ENCODE measurements around the gene TTLL5.
"Not testable (repeated sequence)": the region's sequence is repeated elsewhere in the genome, so short reads cannot be mapped to it uniquely, and the experiment has no call there.

TTLL5 gene

GRCh38 chr14:75649337-75649736 is 11.7 kb upstream of the TTLL5 start:
- DNase-seq, result no peak

GRCh38 chr14:75649773-75650172 is 11.3 kb upstream of the TTLL5 start:
- no peak for DNase-seq

GRCh38 chr14:75650253-75651058 is 10.6 kb upstream of the TTLL5 start:
- DNase-seq, result no peak

GRCh38 chr14:75653563-75653962 is 7.5 kb upstream of the TTLL5 start:
- no peak for DNase-seq

DNA sequence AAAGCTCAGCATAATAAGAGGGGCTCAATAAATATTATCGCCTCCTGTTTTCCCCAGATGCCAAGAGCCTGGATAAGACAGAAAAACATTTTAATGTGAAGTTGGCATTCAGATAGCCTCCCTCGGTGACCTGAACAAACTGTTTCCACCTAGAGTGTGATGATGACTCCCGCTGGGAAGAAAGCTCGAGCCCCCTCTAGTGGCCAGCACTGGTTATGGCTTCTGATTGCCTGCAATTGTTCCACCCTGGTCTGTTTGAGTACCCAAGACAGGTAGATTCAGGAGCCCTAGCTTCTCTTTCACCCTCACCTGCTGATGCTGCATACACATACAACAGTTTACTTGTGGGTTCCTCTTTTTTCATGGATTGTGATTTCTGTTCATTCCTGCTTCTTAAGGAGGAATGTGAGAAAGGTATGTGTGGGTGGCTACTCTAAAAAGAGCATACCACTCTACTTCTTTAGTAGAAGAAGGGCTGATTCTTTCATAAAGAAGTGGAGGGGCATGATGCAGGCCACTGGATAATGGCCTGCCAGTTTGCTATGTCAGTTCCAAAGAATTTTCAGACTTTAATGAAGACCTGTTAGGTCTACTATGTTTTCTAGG is 6.8 kb upstream of the TTLL5 start:
- peak; percentile 81 for DNase-seq

DNA sequence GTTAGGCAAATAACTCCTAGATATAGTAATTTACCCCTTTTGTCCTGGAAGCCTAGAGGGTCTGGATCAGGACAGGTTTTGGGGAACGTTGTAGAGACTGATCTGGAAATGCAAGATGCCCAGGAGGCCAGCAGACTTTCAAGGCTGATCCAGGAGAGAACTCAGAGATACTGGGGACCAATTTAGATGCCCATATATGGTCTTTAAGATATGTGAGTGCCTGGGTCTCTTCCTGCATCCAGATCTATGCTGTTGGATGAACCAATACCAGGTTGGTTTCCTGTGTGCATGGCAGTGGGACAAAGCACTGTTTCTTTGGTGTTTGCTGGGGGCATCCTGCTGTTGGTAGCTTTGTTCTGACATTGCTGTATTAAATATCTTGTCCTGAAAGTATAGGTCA is 5.8 kb upstream of the TTLL5 start:
- DNase-seq, result no peak

GRCh38 chr14:75657331-75657730 is 3.7 kb upstream of the TTLL5 start:
- no peak for DNase-seq

- no peak for DNase-seq
Observed at GRCh38 chr14:75658957-75659356, 2.1 kb upstream of the TTLL5 start.

GRCh38 chr14:75660238-75660629 is 812 bp upstream of the TTLL5 start:
- DNase-seq, result no peak

GRCh38 chr14:75661499-75661814 is 411 bp downstream of the TTLL5 start:
- no peak for DNase-seq

DNA sequence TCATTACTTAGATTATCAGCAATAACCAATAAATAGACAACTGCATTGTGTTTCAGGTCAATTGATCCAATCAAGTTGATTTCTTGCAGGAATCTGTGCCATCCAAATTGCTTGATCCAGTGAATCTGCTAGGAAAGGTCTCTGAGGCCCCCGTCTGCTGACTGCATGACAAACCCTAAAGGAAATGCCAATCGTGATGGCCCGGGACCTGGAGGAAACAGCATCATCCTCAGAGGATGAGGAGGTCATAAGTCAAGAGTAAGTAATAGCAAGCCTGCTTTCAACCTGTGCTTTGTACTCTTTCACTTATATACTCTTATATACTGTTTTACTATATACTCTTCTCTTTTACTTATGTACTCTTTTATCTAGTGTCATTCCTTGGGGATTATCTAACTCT is 1.9 kb downstream of the TTLL5 start:
- no peak for DNase-seq

- no peak for DNase-seq
Observed at GRCh38 chr14:75667099-75667765, 6.2 kb downstream of the TTLL5 start.

- DNase-seq, result no peak
Observed at GRCh38 chr14:75672605-75673192, 11.7 kb downstream of the TTLL5 start.

DNA sequence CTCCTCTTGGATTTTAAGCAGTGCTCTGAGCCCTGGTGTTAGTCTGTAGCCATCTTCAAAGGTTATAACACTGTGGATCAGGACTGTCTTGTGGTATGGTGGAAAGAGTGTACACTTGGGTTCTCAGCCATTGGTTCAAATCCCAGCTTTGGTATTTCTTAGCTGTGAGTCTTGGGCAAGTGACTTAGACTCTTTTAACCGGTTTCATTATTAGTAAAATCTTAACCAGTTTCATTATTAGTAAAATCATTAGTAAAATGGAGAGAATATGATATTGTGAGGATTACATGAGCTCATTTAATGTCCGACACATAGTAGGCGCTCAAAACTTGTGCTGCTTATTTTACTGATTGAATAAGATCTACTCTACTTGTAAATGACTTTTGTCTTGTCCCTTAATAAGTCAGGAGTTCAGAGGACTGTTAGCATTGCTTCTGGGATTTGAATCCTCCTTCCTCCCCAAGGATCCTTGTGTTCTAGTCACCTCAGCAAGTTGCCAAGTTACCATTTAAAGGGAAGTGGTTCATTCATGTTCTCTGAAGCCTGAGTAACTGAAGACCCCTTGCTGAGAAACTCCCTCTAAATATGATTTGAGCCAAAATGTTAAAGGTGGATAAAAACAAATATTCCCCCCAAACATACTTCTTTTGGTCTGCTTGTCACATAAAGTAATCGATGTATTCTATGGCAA is 12.4 kb downstream of the TTLL5 start:
- DNase-seq, result no peak

- DNase-seq, result no peak
Observed at GRCh38 chr14:75675265-75675960, 14.4 kb downstream of the TTLL5 start.

DNA sequence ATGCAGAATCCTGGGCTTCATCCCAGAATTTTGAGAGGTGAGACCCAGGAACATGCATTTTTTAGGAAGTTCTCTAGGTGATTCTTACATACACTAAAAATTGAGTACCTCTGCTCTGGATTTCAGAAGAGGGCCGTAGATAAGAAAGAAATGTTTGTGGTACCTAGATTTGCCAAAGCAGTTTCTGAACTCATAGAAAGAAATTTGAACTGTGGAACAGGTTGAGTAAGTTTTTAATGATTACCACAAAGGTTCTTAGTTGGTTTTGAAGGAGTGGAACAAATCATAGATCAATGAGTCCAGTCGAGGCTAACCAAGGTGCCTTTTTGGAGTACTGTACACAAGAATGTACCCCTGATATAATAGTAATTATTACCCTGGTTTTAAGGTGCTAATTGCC is 24.9 kb downstream of the TTLL5 start:
- no peak for DNase-seq

DNA sequence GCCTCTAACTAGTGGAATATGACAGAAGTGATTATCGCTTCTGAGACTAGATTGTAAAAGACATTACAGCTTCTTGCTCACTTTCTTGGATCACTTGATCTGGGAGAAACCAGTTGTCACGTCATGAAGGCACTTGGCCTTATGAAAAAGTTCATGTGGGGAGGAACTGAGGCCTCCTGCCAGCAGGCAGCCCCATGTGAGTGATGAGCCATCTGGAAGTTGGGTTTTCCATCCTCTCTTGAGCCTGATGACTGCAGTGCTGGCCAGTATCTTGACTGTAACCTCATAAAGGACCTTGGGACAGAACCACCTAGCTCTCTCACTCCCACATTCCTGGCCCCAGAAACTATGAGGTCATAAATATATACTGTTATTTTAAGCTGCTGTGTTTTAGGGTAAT is 28.0 kb downstream of the TTLL5 start:
- DNase-seq, result no peak

GRCh38 chr14:75690010-75690409 is 29.0 kb downstream of the TTLL5 start:
- no peak for DNase-seq

GRCh38 chr14:75695025-75695424 is 34.0 kb downstream of the TTLL5 start:
- DNase-seq, result not testable (repeated sequence)

DNA sequence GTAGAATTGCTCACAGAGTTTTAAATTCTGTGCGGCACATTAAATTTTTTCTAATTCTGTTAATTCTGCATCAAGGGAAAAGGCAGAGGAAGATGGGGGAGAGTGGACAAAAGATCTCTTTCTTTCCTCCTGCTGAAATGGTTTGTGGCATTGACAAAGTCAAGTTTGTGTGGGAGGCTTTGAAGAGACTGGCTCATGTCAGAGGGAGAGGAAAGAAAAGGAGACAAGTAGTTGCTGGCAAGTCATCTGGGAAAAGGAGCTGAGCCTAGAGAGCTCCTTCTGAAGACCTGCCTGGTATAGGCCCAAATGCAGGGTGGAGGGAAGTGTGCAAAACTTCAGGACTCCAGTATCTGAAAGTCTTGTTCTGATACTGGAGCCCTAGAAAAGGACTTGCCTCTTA is 36.3 kb downstream of the TTLL5 start:
- no peak for DNase-seq

GRCh38 chr14:75697918-75698317 is 36.9 kb downstream of the TTLL5 start:
- DNase-seq, result no peak

- DNase-seq, result no peak
Observed at GRCh38 chr14:75699331-75699730, 38.3 kb downstream of the TTLL5 start.

DNA sequence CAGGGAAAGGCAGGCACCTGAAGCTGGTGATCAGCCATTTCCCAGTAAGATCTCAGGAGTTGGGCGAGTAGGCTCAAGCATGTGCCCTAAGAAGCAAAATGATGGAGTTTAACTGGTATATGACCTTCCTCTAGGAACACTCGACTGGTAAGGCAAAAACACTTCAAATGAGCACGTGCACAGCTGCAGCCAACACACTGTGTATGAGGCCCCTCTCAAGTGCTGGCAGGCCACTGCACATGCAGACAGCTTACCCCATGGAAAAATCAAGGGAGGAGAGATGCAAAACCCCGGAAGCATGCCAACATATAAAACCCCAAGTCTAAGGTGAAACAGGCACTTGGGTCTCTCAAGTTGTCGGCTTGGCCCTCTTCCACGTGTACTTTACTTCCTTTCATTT is 39.2 kb downstream of the TTLL5 start:
- DNase-seq, result no peak
